Thyroid gland (tissue), 4 donors: ENCODE results near the gene KDM2B. TPM values are rescaled to one million over a fixed set of nuclear protein-coding genes. Genes with fewer than 3 reads are reported as not detected.

Source experiments
- DNase-seq, 2 donors: peaks; one replicate each; pipeline ENCODE4 v3.0.0-alpha.2; 2019
- H3K27ac ChIP-seq, 3 donors: fragments of 200-600 bp; sonication (generic); 1 replicate in 2 of 3; 2 replicates in 1 of 3; pipeline ENCODE4 v1.5.1; 2016 to 2019; ENCODE audit warnings: mild to moderate bottlenecking in 1 of 3, moderate library complexity in 1 of 3
- H3K27me3 ChIP-seq: fragments of 200-600 bp; sonication (generic); one replicate; pipeline ENCODE4 v1.5.1; 2019
- H3K36me3 ChIP-seq, 2 donors: fragments of 200-600 bp; sonication (generic); one replicate each; pipeline ENCODE4 v1.5.1; 2016 to 2019
- H3K4me1 ChIP-seq, 2 donors: fragments of 200-600 bp; sonication (generic); one replicate each; pipeline ENCODE4 v1.5.1; 2017 to 2019
- H3K4me3 ChIP-seq, 3 donors: fragments of 200-600 bp; sonication (generic); replicated peaks in 1 of 3; 1 replicate in 2 of 3; 2 replicates in 1 of 3; pipeline ENCODE4 v1.5.1; 2016; ENCODE audit warnings: mild to moderate bottlenecking in 1 of 3
- H3K9me3 ChIP-seq: fragments of 200-600 bp; sonication (generic); one replicate; pipeline ENCODE4 v1.5.1; 2017
- POLR2A ChIP-seq, 2 donors: fragments of 450-650 bp; IDR thresholded peaks; one replicate each; pipeline ENCODE4 v1.6.1; 2017; ENCODE audit warnings: antibody characterized with exemption in 2 of 2, mild to moderate bottlenecking in 2 of 2, moderate library complexity in 1 of 2
- WGBS, 2 donors: methylation state at CpG; one replicate each; pipeline ENCODE4 v1.1.5; 2017; 5-methylcytosine and 5-hydroxymethylcytosine counted together
- intact Hi-C: fragments of 100-400 bp; cut with DNase I; formaldehyde crosslinking; loops from one replicate; pipeline ENCODE4 v1.15.1; 2023
- total RNA-seq, 4 donors: library from RNA; depleted of rRNA; stranded (reverse); fragments of >200 nt; gene quantifications; one replicate each; pipeline ENCODE4 v1.2.3, GENCODE V29; 2016
- TF ChIP-seq, protein P1 (sequence below), 6 experiments: fragments of 200-600 bp in 3 of 6; fragments of 450-650 bp in 3 of 6; sonication (generic) in 3 of 6; IDR thresholded peaks; one replicate each; pipeline ENCODE4 v1.5.1; 2016 to 2019; ENCODE audit warnings: antibody characterized with exemption in 6 of 6, mild to moderate bottlenecking in 2 of 6, inconsistent platforms in 1 of 6, moderate library complexity in 1 of 6

Gene KDM2B
- total RNA-seq, 4 donors from 2014 or later, result 15.5 to 32.1 (median 21.2) TPM

DNA sequence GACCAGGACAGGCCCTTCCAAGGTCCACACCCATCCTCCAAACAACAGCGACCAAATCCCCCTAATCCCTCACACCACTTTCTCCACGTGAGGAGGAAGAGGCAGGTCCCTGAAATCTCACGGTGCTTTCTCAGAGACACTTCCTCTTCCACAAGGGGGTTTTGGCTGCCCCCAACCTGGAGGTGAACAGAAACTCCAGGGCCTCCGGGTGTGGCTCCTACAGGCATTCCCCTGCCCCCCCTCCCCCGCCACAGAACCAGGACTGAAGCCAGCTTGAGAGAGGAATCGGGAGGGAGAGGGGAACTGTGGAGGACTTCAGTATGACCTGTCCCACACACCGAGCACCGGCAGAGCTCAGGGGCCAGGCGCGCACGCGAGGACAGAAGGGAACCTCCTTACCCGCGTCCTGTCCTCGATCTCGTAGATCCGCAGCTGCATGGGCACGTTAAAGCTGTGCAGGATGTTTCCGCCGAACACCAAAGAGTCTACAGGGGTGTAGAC, 60.2 kb downstream of the KDM2B start:
- Histone ChIP-seq H3K36me3 (no peaks in the 10 kb centered on the region), H3K27me3 (no peaks in the 10 kb centered on the region), H3K4me1 (no peaks in the 10 kb centered on the region), H3K4me3 (no peak overlapping the region), H3K9me3 (no peaks in the 10 kb centered on the region), H3K27ac (no peak overlapping the region)
- 67 to 71% methylated on average over 18 to 19 of the region's 20 CpGs for WGBS, 2 donors
- DNase-seq, result no peak
- no peak for TF ChIP-seq POLR2A (IDR thresholded peaks at IDR 0.05)
- TF ChIP-seq, protein P1, sequence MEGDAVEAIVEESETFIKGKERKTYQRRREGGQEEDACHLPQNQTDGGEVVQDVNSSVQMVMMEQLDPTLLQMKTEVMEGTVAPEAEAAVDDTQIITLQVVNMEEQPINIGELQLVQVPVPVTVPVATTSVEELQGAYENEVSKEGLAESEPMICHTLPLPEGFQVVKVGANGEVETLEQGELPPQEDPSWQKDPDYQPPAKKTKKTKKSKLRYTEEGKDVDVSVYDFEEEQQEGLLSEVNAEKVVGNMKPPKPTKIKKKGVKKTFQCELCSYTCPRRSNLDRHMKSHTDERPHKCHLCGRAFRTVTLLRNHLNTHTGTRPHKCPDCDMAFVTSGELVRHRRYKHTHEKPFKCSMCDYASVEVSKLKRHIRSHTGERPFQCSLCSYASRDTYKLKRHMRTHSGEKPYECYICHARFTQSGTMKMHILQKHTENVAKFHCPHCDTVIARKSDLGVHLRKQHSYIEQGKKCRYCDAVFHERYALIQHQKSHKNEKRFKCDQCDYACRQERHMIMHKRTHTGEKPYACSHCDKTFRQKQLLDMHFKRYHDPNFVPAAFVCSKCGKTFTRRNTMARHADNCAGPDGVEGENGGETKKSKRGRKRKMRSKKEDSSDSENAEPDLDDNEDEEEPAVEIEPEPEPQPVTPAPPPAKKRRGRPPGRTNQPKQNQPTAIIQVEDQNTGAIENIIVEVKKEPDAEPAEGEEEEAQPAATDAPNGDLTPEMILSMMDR (IDR thresholded peaks at IDR 0.05), result no peak
- intact Hi-C loops, result no loop called here

DNA sequence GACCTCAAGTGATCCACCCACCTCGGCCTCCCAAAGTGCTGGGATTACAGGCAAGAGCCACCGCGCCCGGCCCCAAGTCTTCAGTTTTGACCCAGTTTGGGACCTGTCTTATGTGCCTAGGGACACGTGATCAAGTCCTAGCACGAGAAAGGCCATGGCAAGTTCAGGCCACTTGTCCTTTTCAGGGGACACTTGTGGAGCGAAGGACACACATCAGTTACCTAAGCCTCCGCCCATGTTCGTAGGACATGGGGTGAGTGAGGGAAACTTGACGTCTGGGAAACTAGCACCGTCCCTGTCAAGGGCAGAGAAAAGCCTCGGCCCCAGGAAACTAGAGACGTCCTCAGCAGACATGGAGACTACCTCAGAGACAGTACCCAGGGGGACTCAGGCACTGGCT, 60.7 kb downstream of the KDM2B start:
- no peak for DNase-seq
- Histone ChIP-seq H3K27me3 (no peaks in the 10 kb centered on the region), H3K27ac (no peak overlapping the region), H3K4me3 (no peak overlapping the region), H3K36me3 (no peaks in the 10 kb centered on the region), H3K9me3 (no peaks in the 10 kb centered on the region), H3K4me1 (no peaks in the 10 kb centered on the region)
- WGBS, 2 donors, result 89 to 95% methylated on average over 11 to 13 of the region's 13 CpGs
- intact Hi-C loops, result no loop called here
- TF ChIP-seq POLR2A (IDR thresholded peaks at IDR 0.05), result no peak
- TF ChIP-seq, protein P1 (IDR thresholded peaks at IDR 0.05), result no peak

DNA sequence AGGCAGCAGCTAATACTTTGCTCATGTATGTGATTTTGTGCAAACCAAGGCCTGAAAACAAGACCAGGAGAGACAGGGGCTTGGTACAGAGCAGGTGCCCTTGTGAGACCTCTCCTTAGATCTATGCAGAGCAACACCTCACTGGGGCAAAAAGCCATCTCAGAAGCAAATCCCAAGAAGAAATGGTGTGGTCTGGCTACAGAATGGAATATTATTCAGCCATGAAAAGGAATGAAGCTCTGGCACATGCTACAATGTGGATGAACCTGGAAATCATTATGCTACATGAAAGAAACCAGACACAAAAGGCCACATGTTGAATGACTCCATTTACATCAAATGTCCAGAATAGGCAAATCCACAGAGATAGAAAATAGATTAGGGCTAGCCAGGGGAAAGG, 61.6 kb downstream of the KDM2B start:
- no peaks in the 10 kb centered on the region for H3K9me3 ChIP-seq
- intact Hi-C loops, result no loop called here
- DNase-seq, result no peak

DNA sequence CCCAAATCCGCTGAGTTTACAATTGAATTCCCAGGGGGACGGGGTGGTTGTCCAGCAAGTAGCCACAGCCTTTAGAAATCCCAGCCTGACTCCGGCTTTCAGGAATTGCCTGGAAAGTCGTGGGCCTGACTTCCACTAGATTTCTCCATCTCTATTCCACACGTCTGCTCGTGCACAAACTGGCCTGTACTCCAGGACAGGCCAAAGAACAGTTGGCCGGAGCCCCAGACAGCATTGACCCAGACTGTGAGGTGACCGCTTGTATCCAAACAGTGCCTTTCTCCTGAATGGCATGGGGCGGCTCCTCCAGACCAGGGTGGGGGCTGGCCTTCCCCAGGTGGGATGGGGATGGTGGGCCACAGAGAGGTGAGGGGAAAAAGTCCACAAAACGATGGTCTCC, 62.2 kb downstream of the KDM2B start:
- 93% methylated on average over 8 to 10 of the region's 10 CpGs for WGBS, 2 donors
- H3K9me3 ChIP-seq, result no peaks in the 10 kb centered on the region
- TF ChIP-seq, protein P1 (IDR thresholded peaks at IDR 0.05), result no peak
- TF ChIP-seq POLR2A (IDR thresholded peaks at IDR 0.05), result no peak
- H3K4me3 ChIP-seq, result no peak overlapping the region
- DNase-seq, result no peak
- H3K36me3 ChIP-seq, result no peaks in the 10 kb centered on the region
- intact Hi-C loops, result no loop called here
- H3K4me1 ChIP-seq, result peaks cover 0 to 2% of the 10 kb centered on the region in 2 donors
- H3K27me3 ChIP-seq, result no peaks in the 10 kb centered on the region
- H3K27ac ChIP-seq, result no peak overlapping the region

More for the DNA sequence above, 61.6 kb downstream of the KDM2B start:
- no peaks in the 10 kb centered on the region for H3K27me3 ChIP-seq
- H3K4me3 ChIP-seq, result no peak overlapping the region
- no peaks in the 10 kb centered on the region for H3K36me3 ChIP-seq
- H3K27ac ChIP-seq, result no peak overlapping the region
- no peak for TF ChIP-seq POLR2A (IDR thresholded peaks at IDR 0.05)
- TF ChIP-seq, protein P1 (IDR thresholded peaks at IDR 0.05), result no peak
- peaks cover 0 to 1% of the 10 kb centered on the region in 2 donors for H3K4me1 ChIP-seq

DNA sequence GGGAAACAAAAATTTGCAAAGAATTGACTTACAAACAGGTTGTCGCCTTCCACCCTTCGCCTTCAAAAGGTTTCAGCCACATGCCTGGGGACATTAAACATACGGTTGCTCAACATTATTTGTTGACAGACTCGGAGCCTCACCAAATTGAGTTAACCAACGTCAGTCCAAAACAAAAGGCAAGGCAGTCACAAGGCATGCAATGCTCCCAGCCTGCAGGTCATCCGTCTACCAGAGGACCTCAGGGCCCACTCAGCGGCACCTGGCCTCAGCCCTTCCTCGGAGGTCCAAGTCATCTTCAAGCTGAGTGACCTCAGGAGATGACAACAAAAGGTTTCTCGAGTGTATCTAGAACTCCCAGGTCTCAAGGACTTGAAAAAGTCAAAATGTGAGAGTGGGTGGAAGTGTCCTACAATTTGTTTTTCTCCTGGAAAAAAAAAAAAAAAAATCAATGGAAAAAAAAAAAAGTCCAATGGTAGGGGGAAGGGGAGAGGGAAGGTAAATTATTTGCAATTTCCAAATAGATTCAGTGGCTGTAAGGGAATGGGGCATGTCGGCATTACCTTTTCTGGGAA, 64.3 kb downstream of the KDM2B start:
- no peak overlapping the region for H3K4me3 ChIP-seq

More for the DNA sequence above, 64.3 kb downstream of the KDM2B start:
- H3K27ac ChIP-seq, result no peak overlapping the region
- WGBS, 2 donors, result 86 to 90% methylated on average over 10 of the region's 10 CpGs
- peaks cover 0 to 2% of the 10 kb centered on the region in 2 donors for H3K4me1 ChIP-seq
- H3K9me3 ChIP-seq, result no peaks in the 10 kb centered on the region
- H3K27me3 ChIP-seq, result no peaks in the 10 kb centered on the region
- no peak for DNase-seq
- intact Hi-C loops, result no loop called here
- no peak for TF ChIP-seq POLR2A (IDR thresholded peaks at IDR 0.05)
- TF ChIP-seq, protein P1 (IDR thresholded peaks at IDR 0.05), result no peak
- peaks cover 0 to 2% of the 10 kb centered on the region in 2 donors for H3K36me3 ChIP-seq
